Measurements from ENCODE around the gene B3GALNT2.
"Not testable (repeated sequence)": the region's sequence is repeated elsewhere in the genome, so short reads cannot be mapped to it uniquely, and the experiment has no call there.

Gene B3GALNT2

DNA sequence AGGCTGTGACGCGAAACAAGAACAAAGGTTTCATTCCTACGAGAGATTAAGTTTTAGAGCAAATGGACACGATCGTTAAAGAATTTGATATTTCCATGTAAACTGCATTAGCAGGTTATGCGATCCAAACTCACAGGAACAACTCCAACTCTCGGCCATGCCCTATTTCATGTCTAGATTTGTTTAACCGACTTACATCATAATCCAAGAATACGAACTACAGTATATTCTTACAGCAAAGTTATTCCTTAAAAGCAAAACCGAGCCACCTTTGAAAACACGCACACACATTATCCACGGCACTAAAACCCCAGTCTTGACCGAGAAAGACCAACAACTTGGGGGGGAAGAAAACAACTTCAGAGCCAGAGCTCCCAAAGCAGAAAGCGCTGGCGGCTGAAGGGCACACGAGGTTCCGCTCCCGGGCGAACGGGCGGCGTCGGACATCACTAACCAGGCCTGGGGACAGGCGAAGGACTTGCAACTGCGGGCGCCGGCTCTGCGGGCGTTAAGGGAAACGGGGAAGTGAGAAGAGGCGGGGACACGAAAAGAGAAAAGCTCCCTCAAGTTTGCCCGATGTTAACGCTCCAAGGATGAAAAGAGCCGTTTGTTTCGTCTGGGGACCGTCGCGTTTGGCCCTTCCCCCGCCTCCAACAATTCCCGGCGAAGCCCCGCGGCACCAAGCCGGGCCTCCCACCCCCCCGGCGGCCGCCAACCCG, 690 bp downstream of the B3GALNT2 start:
- DNase-seq: peak; percentile 83

DNA sequence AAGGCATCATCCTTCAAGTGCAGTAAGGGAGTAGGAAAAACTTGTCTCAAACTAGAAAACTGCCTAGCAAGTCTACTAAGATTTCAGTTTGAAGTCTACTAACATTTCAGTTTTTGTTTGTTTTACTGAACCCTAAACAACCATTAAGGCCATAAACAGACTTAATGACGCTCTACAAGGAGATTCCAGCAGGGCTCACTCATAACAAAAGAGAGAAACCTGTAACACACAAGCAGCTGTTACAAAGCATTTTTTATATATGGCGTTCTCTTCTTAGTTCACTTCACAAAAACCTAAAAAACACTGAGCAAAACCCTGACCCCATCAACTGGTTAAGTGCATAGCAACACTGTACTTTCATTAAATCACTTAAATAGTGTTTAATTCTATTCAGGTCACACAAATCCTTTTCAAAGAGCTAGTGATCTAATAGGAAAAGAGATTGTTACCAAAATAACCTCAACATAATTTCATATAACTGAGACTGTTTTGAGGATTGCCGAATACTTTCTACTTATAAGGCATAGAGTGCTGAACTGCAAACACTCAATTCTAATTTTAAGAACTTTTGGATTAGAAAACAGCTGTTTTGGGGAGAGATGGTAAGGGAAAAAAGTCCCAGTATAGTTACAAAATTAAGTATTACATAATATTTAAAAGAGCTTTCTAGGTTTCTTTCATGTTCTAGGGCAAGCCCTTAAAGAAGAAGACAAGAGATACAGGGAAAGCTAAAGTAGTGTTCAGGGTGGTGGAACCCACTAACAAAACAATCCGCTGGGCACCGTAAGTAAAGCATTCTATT, 1.4 kb downstream of the B3GALNT2 start:
- DNase-seq: peak; percentile 75

DNA sequence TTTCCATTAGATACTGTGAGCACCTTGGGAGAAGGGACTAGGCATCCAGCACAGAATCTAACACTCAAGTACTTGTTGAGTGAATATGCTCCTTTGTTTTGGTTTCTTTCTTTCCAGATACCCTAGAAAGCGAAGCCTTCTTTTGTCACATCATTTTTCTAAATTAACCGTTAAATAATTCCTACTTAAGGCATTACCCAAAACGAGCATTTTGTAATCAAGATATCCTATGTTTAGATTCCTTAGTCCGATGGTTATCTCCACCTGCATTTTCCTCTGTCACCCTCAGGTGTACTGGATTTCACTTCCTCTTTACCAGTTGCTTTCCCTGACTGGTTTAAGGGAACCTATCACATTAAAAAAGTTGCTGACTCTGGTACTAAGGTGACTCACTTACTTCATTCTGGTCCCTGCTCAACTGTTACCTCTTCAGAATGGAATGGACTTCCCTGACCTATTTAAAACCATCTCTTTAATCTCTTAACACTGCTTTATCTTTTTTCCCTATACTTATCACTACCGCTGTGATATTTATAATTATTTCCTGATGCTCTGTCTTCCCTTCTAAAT, 3.2 kb downstream of the B3GALNT2 start:
- DNase-seq: peak; percentile 20

DNA sequence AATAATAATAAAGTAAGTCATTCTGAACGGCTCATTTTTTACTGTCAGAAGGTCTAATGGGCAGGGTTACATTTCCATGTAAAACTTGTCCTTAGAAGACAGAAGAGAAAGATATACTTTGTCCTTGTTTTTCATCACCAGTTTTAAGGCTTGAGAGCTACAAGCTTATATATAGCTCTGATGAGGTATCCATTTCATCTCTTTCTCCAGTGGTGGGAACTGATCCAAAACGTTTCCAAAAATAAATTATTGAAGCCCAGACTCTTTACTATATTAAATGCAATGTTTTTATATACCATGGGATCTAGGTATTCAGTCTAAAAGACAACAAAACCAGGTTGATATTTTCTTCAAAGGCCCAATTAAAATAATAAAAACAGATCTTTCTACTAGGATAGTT, 8.7 kb downstream of the B3GALNT2 start:
- DNase-seq: no peak

DNA sequence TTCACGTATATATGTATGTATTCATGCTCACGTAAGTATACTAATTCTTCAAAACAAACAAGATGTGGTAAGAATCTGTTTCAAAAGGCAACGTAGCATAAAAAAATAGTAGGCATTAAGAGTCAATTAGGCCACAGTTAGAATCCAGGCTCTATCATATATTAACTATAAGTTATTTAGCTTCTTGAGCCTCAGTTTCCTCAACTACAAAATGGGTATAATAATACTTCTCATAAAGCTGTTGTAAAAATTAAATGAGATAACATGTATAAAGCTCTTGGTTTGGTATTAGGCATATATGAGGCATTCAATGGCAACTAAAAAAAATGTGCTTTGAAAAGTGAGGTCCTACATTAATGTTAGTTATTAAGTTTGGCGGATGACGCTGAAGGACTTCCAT, 9.2 kb downstream of the B3GALNT2 start:
- no peak for DNase-seq

DNA sequence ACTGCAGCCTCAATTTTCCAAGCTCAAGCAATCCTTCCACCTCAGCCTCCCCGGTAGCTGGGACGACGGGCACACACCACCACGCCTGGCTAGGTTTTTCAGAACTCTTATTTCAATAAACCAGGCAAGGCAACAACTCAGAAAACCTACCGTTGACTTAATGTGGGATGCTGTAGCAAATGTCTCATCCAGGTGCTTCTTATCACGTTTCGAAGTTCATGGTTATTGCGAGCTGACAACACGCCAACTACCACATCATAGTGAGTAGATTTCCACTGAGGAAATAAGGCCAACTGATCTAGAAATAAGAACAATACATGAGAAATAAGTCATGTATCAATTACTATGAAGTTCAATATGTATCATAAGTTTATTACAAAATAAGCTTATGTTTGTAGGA, 9.7 kb downstream of the B3GALNT2 start:
- no peak for DNase-seq

DNA sequence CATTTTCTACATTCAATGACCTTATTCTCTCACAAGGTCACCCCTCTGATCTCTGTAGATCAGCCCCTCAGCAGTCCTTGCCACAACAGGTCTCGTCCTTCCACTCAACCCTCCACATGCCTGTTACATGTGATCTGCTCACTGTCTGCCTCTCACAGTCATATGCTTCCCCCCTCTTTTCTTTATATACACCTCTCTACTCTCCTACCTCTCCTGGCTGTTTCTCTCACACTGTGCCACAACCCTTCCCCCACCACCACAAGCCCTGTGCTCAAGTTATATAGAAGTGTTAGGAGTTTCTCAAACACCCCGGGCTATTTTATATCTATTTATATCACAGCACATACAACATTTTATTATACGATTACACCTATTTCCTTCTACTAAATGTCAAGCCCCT, 12.6 kb downstream of the B3GALNT2 start:
- no peak for DNase-seq

DNA sequence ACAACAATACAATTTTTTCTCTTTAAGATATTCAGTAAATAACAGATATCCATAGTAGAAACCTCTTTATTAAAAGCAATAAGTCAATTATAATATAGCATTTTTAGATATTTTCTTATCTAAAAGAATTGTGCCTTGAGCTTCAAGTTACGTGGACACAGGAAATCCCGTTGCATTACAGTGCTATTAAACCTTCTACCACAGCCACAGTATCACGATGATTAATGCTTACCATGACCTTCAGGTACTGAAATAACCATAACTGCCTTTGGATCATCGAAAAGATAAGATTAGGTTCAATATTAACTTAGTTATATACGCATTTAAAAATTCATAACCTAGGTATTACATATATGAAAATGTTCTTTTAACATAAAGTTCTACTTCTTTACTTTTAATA, 17.9 kb downstream of the B3GALNT2 start:
- DNase-seq: no peak

DNA sequence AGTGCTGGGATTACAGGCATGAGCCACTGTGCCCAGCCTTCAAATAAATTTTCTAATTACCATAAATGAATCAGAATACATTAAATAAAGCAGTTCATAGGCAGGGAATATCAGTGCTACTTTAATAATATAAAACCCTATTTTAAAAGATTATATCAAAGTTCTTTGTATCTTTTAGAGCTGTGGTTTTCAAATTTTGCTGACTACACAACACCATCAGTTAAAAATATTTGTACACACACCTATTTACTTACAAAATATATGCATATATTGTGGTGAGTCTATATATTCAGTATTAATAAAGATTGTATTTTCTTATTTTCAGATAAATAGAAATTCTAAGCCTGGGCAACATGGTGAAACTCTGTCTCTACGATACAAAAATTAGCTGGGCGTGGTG, 18.7 kb downstream of the B3GALNT2 start:
- no peak for DNase-seq

DNA sequence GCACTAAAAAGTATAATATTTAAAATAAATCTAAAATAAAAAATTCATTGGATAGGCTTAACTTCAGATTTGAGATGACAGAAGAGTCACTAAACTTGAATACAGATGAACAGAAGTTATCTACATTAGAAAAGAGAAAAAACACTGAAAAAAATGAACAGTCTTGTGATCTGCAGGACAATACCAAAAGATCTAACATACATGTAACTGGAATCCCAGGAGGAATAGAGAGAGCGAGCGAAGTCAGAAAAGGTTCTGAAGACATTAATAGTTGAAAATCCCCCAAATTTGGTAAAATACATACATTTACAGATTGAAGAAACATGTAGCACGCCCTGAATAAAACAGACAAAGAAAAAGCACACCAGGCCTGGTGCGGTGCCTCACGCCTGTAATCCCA, 21.2 kb downstream of the B3GALNT2 start:
- DNase-seq: no peak

DNA sequence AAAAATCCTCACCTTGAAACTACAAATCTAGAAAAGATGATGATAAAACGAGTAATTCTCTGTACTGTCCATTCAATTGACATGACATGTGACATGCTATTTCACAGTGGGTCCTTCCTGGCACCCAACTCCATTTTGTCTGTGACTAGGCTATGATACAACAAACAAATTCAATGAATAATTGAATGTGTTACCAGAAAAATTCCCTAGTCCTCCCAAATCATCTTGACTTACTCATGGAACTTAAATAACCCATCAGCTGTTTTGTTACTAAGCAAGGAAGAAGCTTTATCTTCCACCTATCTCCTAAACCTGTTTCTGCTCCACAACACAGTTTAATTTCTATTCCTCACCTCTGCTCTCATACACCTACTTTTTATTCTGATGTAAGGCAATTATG, 30.4 kb downstream of the B3GALNT2 start:
- no peak for DNase-seq

DNA sequence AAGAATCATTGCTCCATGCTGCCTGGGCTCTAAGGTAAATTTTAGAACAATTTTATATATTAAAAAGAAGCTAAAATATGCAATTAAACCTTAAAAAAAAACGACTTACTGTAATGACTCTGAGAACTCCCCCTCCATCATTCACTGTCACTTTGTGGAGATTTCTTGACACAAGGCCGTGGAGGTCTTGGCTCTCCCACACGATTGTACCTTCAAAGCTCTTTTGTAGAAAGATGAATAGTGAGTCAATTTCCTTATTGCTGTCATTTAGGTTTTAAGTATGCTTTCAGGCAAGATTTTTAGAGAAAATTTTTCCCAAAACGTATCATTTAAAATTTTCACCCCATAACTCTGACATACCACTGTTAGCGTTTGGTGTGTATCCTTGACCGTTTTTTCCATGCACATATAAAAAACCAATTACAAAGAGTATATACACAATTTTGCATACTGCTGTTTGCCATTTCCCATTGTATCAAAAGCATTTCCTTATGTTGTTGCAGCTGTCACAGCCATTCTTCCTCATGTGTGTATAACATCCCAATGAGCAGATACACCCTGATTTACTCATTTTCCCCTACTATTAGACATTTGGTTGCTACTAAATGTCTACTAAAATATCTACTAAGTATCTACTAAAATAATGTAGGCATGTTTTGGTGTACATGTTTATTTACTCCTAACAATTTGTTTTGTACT, 33.4 kb downstream of the B3GALNT2 start:
- DNase-seq: no peak

DNA sequence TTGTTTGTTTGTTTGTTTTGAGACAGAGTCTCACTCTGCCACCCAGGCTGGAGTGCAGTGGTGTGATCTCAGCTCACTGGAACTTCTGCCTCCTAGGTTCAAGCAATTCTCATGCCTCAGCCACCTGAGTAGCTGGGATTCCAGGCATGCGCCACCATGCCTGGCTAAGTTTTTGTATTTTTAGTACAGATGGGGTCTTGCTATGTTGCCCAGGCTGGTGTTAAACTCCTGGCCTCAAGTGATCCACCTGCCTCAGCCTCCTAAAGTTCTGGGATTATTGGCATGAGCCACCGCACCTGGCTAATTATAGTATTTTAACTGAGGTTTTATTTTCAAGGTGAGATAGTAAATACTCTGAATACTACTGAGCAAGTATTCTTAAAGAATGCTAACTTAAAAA, 34.4 kb downstream of the B3GALNT2 start:
- DNase-seq: not testable (repeated sequence)

DNA sequence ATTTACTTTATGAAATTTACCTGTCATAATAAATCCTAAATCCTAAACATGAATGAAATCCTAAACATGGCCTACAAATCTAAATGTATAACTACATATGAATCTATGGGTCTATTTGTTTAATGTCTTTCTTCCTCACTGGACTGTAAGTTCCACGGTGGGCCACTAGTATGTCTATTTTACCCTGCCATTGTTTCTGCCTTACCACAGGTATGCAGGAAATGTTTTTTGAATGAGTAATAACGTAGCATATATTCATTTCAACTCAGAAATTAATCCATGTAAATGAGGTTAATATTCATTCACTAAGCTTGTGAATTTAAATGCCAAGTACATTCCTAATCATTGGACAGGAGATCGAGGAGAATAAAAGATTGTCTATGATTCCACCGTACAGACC, 35.3 kb downstream of the B3GALNT2 start:
- no peak for DNase-seq

DNA sequence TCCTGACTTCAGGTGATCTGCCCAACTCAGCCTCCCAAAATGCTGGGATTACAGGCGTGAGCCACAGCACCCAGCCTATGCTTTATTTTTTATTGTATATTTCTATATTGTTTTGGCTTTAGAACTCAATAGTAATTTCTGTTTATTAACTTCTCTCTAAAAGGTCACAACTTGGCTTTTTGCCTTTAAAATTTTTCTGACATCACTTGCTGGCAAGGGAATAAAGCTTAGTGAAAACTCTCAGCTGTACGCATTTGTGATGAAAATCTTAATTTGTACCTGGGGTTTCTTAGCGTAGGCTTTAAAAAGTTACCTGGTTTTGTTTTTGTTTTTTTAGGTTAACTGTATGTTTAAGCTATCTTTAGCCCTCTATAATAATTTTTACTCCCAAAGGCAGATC, 36.2 kb downstream of the B3GALNT2 start:
- no peak for DNase-seq

DNA sequence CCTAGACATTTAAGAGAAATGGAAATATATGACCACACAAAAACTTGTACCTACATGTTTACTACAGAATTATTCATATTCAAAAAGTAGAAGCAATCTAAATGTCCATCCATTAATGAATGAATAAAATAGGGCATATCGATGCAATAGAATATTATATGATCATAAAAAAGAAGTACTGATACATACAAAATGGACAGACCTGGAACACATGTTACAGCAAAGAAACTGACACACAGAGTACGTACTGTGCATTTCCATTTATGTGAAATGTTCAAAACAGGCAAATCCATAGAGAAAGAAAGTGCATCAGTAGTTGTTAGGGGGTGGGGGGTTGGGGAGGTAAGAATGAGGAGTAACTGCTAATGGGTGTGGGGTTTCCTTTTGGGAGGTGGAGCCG, 39.2 kb downstream of the B3GALNT2 start:
- DNase-seq: no peak

DNA sequence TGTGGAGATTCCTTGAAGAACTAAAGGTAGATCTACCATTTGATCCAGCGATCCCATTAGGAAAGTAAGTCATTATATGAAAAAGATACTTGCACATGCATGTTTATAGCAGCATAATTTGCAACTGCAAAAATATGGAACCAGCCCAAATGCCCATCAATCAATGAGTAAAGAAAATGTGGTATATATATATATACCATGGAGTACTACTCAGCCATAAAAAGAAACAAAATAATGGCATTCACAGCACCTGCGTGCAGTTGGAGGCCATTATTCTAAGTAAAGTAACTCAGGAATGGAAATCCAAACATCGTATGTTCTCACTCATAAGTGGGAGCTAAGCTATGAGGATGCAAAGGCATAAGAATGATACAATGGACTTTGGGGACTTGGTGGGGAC, 41.4 kb downstream of the B3GALNT2 start:
- DNase-seq: not testable (repeated sequence)

DNA sequence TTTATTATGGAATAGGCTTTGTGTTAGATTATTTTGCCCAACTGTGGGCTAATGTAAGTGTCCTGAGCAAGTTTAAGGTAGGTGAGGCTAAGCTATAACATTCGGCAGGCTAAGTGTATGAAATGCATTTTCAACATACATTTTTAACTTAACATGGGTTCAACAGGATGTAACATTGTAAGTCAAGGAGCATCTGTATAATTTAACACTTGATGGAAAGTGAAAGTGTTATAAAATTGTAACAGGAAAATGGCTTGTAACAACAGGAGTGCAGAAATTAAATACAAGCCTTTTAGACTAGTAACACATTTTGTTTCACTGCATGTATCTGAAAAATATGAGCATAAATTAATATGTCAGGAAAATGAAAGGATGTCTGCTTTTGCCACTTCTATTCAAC, 42.3 kb downstream of the B3GALNT2 start:
- no peak for DNase-seq

DNA sequence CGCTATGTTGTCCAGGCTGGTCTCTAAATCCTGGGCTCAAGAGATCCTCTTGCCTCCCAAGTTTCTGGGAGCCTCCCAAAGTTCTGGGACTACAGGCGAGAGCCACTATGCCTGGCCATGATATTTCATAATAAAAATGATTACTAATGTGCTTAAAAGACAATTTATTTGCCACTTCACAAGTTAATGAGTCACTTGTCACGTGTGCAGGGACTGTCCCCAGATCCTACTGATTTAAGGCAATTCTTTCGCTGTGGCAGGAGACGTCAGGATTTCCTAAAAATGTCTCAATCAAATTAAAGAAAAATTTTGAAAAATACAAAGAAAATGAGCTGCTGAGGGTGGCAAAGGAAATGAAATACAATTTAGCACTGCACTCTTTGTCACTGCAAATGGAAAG, 43.5 kb downstream of the B3GALNT2 start:
- no peak for DNase-seq

DNA sequence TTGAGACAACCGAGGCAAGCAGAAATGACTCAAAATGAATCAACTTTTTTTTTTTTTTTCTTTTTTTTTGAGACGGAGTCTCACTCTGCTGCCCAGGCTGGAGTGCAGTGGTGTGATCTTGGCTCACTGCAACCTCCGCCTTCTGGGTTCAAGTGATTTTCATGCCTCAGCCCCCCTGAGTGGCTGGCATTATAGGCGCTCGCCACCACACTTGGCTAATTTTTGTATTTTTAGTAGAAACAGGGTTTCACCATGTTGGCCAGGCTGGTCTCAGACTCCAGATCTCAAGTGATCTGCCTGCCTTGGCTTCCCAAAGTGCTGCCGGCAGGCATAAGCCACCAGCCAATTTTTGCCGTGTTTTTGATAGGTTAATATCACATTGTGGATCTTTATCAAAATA, 46.4 kb downstream of the B3GALNT2 start:
- not testable (repeated sequence) for DNase-seq

DNA sequence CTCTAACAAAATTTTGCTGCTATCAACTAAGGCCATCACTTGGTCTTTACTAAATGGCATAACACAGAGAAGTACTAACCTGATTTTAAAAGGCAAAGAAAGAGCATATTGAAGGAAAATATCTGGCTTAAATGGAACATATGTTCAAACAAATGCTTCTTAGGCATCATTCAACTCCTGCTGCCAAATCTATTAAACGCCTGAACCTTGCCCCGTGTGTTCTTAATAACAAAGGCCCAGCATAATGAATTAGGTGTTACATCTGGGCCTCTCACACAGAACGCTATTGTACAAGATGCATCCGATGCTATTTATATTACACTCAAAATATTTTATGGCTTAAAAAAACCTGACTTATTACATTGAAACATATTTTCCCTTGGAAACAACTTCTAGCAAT, 48.4 kb downstream of the B3GALNT2 start:
- DNase-seq: no peak

DNA sequence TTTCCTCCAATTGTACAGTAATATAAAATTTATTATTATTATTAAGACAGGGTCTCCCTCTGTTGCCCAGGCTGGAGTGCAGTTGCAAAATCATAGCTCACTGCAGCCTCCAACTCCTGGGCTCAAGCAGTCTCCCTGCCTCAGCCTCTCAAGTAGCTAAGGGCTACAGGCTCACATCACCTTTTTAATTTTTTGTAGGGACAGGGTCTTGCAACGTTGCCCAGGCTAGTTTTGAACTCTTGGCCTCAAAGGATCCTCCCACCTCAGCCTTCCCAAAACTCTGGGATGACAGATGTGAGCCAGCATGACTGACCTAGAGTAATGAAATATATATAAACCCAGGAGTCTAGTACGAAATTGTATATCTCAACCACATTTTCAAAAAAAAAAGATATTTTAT, 49.2 kb downstream of the B3GALNT2 start:
- no peak for DNase-seq

DNA sequence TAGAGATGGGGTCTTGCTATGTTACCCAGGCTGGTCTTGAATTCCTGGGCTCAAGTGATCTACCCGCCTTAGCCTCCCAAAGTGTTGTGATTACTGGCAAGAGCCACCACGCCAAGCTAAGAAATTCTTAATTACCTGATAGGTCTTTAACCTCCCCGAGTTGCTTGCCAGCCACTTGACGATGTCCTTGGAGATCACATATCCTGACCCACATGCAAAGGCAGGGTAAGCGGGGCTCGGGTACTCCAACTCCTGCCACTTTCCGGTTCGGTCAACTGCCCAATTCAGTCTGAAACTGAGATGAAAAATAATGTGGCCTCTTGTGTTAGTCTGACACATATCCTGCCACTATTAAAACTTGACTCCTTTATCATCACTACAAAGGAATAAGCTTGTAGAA, 50.2 kb downstream of the B3GALNT2 start:
- no peak for DNase-seq

Data from OCI-M1 (cell line).